AG09319 (cell line): Measurements from ENCODE around the gene ACTL8.

Experiments
- DNase-seq: peaks from one replicate; pipeline ENCODE4 v3.0.0-alpha.2; 2010; ENCODE audit warnings: low read depth; ENCODE audit errors: extremely low read depth
- TF ChIP-seq, protein P1 (sequence below): IDR thresholded peaks from 2 replicates; pipeline ENCODE4 v1.5.1; 2011; ENCODE audit warnings: low read depth, mild to moderate bottlenecking, inconsistent platforms, low read length, moderate library complexity

Gene ACTL8

DNA sequence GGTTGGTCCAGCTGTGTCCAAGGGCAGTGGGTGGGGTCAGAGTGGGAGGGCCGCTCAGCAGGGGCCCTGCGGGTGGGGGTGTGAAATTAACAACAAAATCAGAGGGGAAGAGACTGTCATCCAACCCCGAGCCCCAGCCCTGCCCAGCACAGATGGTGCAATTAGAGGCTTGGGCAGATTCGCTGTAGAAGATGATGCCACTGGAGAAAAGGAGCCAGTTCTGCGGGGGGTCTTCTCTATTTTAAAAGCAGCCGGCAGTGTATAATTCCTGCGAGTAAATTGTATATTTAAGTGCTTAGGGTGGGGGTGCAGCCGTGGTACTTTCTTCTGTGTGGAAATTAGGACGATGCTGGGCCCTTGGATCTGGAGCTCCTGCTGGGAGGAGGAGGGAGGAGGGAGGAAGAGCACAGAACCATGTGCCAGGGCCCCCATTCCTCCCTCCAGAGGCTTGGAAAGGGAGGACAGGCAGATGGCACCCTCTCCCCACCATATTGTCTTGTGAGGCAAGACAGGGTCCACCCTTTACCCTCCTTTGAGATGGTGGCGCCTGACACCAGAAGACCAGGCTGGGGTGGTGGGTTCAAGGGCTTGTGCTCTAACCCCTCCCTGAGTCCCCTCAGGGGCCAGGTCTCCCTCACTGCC lies 89.2 kb downstream of the ACTL8 start:
- TF ChIP-seq, protein P1, sequence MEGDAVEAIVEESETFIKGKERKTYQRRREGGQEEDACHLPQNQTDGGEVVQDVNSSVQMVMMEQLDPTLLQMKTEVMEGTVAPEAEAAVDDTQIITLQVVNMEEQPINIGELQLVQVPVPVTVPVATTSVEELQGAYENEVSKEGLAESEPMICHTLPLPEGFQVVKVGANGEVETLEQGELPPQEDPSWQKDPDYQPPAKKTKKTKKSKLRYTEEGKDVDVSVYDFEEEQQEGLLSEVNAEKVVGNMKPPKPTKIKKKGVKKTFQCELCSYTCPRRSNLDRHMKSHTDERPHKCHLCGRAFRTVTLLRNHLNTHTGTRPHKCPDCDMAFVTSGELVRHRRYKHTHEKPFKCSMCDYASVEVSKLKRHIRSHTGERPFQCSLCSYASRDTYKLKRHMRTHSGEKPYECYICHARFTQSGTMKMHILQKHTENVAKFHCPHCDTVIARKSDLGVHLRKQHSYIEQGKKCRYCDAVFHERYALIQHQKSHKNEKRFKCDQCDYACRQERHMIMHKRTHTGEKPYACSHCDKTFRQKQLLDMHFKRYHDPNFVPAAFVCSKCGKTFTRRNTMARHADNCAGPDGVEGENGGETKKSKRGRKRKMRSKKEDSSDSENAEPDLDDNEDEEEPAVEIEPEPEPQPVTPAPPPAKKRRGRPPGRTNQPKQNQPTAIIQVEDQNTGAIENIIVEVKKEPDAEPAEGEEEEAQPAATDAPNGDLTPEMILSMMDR = no peak
- no peak for DNase-seq

DNA sequence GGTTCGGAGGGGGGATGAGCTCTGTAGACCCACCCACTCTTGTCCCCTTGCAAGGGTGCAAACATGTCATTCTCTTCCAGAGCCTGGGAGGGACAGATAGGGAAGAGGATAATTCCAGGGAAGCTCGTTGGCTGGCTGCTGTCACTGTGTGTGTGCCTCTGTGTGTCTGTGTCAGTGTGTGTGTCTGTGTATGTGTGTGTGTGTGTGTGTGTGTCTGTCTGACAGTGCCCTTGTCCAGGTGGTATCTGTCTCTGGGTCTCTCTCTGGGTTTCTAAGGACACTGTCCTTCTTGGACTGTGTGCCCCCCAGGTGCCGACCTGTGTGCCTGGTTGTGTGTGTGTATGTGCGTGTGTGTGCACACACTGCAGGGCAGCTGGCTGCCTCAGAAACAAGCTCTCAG lies 90.5 kb downstream of the ACTL8 start:
- TF ChIP-seq, protein P1 = no peak
- no peak for DNase-seq

DNA sequence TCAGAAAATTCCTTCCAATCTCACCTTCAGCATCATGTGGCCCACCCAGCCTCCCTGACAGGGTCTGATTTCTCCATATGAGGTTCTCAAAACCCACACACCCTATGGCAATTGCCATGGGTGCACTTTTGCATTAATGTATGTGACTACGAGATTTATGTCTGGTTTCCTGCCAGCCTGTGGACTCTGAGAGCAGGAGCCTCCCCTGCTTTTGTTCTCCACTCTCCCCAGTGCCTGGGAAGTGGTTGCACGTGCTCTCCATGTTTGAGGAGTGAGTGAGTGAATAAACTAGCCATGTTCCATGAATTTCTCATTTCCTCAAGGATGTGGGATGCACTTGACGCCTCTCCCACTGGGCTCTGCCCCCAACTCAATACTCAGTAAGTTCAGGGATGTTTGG lies 91.2 kb downstream of the ACTL8 start:
- TF ChIP-seq, protein P1 = no peak
- no peak for DNase-seq

DNA sequence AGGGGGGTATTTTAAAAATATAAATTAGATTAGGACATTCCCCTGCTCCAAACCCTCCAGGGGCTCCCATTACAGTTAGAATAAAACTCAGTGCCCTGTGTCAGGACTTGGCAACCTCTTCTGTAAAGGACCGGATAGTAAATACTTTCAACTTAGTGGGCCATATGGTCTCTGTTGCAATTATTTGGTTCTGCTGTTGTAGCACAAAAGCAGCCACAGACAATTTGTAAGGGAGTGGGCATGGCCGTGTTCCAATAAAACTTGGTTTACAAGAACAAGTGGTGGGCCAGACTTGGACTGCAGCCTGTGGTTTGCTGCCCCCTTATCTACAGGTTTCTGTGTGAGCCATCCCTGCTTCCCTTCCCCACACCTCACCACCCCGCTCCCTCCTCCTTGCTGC lies 92.0 kb downstream of the ACTL8 start:
- TF ChIP-seq, protein P1 = no peak
- no peak for DNase-seq

DNA sequence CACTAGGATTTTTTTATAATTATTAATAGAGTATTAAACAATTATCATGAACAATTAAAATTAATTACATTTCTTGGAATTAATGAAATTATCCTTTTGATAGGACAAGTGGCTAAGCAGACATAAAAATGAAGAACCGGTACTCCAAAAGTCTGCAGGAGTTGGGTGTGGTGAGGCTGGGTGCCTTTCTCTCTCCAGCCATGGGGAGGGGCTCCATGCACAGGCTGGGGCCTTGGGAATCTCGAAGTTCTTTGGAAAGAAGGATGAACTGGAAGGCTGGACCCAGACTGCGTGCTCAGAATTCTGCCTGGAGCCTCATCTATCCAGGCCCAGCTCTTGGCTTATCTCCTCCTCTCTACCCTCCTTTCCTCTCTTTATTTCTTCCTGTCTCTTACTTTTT lies 94.1 kb downstream of the ACTL8 start:
- DNase-seq = no peak
- TF ChIP-seq, protein P1 = peak; percentile 71

DNA sequence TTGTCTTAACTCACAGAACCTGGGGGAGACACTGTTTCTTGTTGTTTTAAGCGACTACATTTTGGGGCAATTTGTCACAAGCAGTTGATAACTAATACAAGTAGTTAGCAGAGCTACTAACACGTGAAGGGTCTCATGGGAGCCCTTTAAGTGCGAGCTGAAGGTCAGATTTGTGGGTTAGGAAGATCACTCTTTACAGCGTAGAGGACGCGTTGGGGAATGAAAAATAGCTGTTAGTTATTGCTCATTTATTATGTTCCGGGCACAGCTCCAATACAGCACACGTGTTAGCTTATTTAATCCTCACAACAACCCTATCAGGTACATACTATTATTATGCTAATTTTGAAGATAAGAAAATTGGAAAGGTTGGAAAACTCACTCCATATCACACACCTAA lies 95.9 kb downstream of the ACTL8 start:
- DNase-seq = no peak
- TF ChIP-seq, protein P1 = no peak

DNA sequence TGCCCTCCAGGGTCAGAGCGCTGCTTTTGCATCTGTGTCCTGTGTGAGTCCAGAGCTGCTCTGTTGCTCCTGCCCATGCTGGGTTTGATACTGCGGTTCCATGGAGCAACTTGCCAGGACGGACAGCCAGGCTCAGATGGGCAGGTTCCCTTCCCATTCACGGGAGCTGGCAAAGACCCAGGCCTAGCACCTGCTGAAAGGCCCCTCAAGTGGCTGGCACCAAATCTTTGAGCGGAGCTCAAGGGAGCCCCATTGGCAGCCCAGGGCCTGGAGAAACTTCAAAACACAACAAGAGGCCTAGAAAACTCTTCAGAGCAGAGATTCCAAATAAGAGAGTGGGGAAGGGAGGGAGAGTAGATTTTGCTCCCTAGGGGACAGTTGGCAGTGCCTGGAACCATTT lies 97.2 kb downstream of the ACTL8 start:
- DNase-seq = no peak
- TF ChIP-seq, protein P1 = no peak
